ENCODE results near the gene CCN5.

DNA sequence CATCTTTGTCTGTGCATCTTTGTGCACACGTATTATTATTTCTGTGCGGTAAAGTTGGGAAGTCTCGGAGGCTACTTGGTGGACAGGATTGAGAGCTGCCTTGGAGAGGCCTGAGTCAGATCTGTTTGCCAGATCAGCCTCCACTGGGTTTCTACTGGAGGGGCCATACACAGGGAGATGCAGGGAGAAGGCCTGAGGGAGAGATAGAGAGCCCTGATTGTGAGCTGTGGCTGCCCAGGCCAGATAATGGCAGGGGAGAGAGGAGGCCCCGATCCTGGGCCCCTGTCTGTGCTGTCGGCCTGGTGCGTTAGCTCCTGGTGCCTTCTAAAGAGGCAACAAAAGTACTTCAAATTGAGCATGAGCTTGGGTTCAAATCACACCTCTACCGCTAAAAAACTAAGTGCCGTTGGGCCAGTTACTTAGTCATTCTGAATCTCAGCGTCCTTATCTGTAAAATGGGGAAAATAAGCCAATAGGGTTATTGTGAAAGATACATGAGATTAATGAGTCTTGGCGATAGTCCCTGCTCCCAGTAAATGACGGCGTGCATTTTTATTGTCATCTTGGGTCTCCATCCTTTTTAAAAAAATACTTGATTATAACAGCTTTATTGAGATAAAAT lies 36.1 kb upstream of the CCN5 start:
- TF ChIP-seq, protein P1, sequence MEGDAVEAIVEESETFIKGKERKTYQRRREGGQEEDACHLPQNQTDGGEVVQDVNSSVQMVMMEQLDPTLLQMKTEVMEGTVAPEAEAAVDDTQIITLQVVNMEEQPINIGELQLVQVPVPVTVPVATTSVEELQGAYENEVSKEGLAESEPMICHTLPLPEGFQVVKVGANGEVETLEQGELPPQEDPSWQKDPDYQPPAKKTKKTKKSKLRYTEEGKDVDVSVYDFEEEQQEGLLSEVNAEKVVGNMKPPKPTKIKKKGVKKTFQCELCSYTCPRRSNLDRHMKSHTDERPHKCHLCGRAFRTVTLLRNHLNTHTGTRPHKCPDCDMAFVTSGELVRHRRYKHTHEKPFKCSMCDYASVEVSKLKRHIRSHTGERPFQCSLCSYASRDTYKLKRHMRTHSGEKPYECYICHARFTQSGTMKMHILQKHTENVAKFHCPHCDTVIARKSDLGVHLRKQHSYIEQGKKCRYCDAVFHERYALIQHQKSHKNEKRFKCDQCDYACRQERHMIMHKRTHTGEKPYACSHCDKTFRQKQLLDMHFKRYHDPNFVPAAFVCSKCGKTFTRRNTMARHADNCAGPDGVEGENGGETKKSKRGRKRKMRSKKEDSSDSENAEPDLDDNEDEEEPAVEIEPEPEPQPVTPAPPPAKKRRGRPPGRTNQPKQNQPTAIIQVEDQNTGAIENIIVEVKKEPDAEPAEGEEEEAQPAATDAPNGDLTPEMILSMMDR (conservative IDR thresholded peaks at IDR 0.05; ENCODE audit: low read depth, low read length), result no peak
- TF ChIP-seq EZH2phosphoT487 (IDR thresholded peaks at IDR 0.05; ENCODE audit: borderline replicate concordance, low read length) (no peak), EZH2 (IDR thresholded peaks at IDR 0.05; ENCODE audit: low read length, unreplicated experiment) (no peak)
